Omental fat pad (tissue), 4 donors: Measurements from ENCODE around the gene IL15RA. TPM values are rescaled to one million over a fixed set of nuclear protein-coding genes. Genes with fewer than 3 reads are reported as not detected.

Experiments
- ATAC-seq: fragments of 150-250 bp; one replicate; pipeline ENCODE4 v1.9.1; 2016; ENCODE audit warnings: mild to moderate bottlenecking, moderate library complexity; ENCODE audit not compliant: low FRiP score
- DNase-seq: peaks from one replicate; pipeline ENCODE4 v3.0.0-alpha.2; 2019; ENCODE audit warnings: low spot score
- total RNA-seq, 4 donors: library from RNA; depleted of rRNA; stranded (reverse); fragments of >200 nt; gene quantifications; one replicate each; pipeline ENCODE4 v1.1.0, GENCODE V29; 2016
- TF ChIP-seq, protein P1 (sequence below), 3 donors: fragments of 450-650 bp; IDR thresholded peaks; one replicate each; pipeline ENCODE4 v1.5.1; 2016 to 2017; ENCODE audit warnings: antibody characterized with exemption in 3 of 3, mild to moderate bottlenecking in 3 of 3, moderate library complexity in 2 of 3

The IL15RA gene, protein sequence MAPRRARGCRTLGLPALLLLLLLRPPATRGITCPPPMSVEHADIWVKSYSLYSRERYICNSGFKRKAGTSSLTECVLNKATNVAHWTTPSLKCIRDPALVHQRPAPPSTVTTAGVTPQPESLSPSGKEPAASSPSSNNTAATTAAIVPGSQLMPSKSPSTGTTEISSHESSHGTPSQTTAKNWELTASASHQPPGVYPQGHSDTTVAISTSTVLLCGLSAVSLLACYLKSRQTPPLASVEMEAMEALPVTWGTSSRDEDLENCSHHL
- total RNA-seq, result 10 to 100 TPM; 18.7 to 71.6 (median 26.8) TPM

GRCh38 chr10:5977471-5978229 lies at the start of gene IL15RA:
IL15RA (minus strand) TSS chr10:5977543; CDS start chr10:5977492, 51 bp downstream.
- TF ChIP-seq, protein P1, sequence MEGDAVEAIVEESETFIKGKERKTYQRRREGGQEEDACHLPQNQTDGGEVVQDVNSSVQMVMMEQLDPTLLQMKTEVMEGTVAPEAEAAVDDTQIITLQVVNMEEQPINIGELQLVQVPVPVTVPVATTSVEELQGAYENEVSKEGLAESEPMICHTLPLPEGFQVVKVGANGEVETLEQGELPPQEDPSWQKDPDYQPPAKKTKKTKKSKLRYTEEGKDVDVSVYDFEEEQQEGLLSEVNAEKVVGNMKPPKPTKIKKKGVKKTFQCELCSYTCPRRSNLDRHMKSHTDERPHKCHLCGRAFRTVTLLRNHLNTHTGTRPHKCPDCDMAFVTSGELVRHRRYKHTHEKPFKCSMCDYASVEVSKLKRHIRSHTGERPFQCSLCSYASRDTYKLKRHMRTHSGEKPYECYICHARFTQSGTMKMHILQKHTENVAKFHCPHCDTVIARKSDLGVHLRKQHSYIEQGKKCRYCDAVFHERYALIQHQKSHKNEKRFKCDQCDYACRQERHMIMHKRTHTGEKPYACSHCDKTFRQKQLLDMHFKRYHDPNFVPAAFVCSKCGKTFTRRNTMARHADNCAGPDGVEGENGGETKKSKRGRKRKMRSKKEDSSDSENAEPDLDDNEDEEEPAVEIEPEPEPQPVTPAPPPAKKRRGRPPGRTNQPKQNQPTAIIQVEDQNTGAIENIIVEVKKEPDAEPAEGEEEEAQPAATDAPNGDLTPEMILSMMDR (IDR thresholded peaks at IDR 0.05), result no peak
- ATAC-seq, result peak; percentile 90
- peak; percentile 60 for DNase-seq

- TF ChIP-seq, protein P1 (IDR thresholded peaks at IDR 0.05), result no peak
These were observed 48.4 kb upstream of the IL15RA start for GRCh38 chr10:6025683-6026255.

GRCh38 chr10:6024334-6024682 lies 47.0 kb upstream of the IL15RA start:
- ATAC-seq (no peak), DNase-seq (no peak)
- TF ChIP-seq, protein P1 (IDR thresholded peaks at IDR 0.05), result no peak

More at GRCh38 chr10:6025683-6026255, 48.4 kb upstream of the IL15RA start:
- no peak for DNase-seq
- ATAC-seq, result no peak

DNA sequence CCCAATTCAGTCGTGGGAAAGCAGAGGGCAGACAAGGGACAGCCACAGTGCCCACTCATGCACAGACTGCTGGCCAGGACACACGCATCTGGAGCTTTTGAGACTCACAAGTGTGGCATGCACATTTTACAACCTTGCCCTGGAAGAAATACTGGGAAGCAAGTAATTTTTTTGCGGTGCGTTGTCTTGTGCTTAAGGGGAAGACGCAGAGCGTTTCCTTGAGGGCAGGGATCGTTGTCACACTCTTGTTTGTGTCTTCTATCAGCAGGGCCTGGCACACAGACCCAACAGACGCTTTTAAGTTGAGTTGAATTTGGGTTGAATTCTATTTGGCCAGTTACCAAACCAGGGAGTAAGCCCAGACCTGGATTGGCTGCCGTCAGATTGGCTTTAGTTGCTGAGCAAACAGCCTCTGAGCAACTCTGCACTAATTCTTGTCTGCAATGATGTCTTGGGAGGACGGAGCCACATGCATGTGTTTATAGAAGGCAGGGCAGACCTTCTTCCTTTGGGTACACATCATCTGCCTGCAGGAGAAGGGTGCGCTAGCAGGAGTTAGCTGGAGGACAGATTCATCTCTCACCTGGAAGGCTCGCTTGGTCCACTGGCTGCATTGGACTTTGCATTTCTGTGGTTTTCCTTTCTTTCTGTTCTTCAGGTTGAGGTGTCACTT lies 46.5 kb upstream of the IL15RA start:
- TF ChIP-seq, protein P1 (IDR thresholded peaks at IDR 0.05), result no peak
- DNase-seq, result no peak
- no peak for ATAC-seq

GRCh38 chr10:6022660-6023059 lies 45.3 kb upstream of the IL15RA start:
- TF ChIP-seq, protein P1 (IDR thresholded peaks at IDR 0.05), result no peak
- DNase-seq (no peak), ATAC-seq (no peak)

DNA sequence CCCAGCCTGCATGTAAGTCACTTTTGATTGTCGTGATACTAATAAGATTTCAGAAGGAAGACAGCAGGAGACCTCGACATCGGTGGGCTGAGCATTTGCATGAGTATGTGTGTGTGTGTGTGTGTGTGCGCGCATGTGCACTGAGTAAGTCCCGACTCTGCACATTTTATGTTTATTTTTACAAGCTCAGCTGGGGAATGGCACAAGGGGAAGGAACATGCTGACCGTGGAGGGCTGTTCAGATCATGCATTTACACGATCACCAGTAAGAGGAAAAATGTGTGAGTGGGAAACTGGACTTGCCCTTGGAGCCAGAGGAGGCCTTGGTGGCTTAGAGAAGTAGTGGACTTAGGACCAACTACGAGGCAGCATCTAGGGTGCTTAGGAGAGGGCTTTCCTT lies 43.5 kb upstream of the IL15RA start:
- TF ChIP-seq, protein P1 (IDR thresholded peaks at IDR 0.05), result no peak
- DNase-seq (no peak), ATAC-seq (no peak)
